Esophagus (tissue), 2 donors: ENCODE data around the gene DMD. TPM values are rescaled to one million over a fixed set of nuclear protein-coding genes. Genes with fewer than 3 reads are reported as not detected.

ENCODE experiments used
- H3K27ac ChIP-seq, 2 donors: one replicate each; pipeline ENCODE4 v1.5.1; 2013; ENCODE audit warnings: low read depth in 2 of 2, mild to moderate bottlenecking in 2 of 2, inconsistent platforms in 1 of 2, low read length in 1 of 2, moderate library complexity in 1 of 2
- H3K27me3 ChIP-seq, 2 donors: one replicate each; pipeline ENCODE4 v1.6.1; 2013; ENCODE audit warnings: low read length in 2 of 2, control low read depth in 1 of 2, mild to moderate bottlenecking in 1 of 2; ENCODE audit not compliant: insufficient read depth in 2 of 2, control insufficient read depth in 1 of 2
- H3K36me3 ChIP-seq, 2 donors: one replicate each; pipeline ENCODE4 v1.6.1; 2013; ENCODE audit warnings: low read length in 1 of 2; ENCODE audit not compliant: control insufficient read depth in 2 of 2, insufficient read depth in 2 of 2
- H3K4me1 ChIP-seq, 2 donors: one replicate each; pipeline ENCODE4 v1.6.1; 2013; ENCODE audit warnings: low read length in 1 of 2; ENCODE audit not compliant: control insufficient read depth in 2 of 2, insufficient read depth in 2 of 2
- H3K4me3 ChIP-seq, 2 donors: one replicate each; pipeline ENCODE4 v1.5.1; 2013; ENCODE audit warnings: low read length in 2 of 2, mild to moderate bottlenecking in 2 of 2, low read depth in 1 of 2, moderate library complexity in 1 of 2
- H3K9me3 ChIP-seq, 2 donors: one replicate each; pipeline ENCODE4 v1.6.1; 2013; ENCODE audit warnings: mild to moderate bottlenecking in 2 of 2, low read depth in 1 of 2, low read length in 1 of 2, moderate library complexity in 1 of 2; ENCODE audit not compliant: control insufficient read depth in 2 of 2, insufficient read depth in 1 of 2
- WGBS, 2 donors: extraction: QIAGEN DNeasy Blood & Tissue Kit; methylation state at CpG; one replicate each; pipeline ENCODE4 v1.1.7; 2013; 5-methylcytosine and 5-hydroxymethylcytosine counted together
- polyA plus RNA-seq, 2 donors: library from polyadenylated mRNA; stranded (reverse); fragments of 200-250 nt; gene quantifications; one replicate each; pipeline ENCODE4 v1.2.3, GENCODE V29; 2013
- donor health status: healthy with polysubstance abuse.
- donor health status: Bipolar disorder and iron deficiency.

Gene DMD
- polyA plus RNA-seq, 2 donors = 2.4 to 3.6 TPM

DNA sequence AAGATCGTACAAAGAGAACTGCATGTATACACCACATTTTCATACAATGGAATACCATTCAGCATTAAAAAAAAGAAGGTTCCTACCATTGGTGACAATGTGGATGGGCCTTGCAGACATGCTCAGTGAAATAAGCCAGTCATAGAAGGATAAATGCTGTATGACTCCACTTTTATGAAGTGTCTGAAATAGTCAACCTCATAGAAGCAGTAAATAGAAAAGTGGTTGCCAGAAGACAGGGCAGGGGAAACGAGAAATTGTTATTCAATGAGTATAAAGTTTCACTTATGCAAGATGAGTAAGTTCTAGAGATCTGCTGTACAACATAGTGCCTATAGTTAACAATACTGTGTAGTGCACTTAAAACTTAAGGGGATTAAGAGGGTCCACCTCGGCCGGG, 1882.1 kb downstream of the DMD start:
- H3K9me3 ChIP-seq = no peaks in the 10 kb centered on the region
- no peak overlapping the region for H3K4me3 ChIP-seq
- WGBS, 2 donors = 71 to 86% methylated on average over 4 of the region's 4 CpGs
- peaks cover 0 to 3% of the 10 kb centered on the region in 2 donors for H3K27me3 ChIP-seq
- no peaks in the 10 kb centered on the region for H3K36me3 ChIP-seq
- H3K4me1 ChIP-seq = no peaks in the 10 kb centered on the region
- no peak overlapping the region for H3K27ac ChIP-seq

DNA sequence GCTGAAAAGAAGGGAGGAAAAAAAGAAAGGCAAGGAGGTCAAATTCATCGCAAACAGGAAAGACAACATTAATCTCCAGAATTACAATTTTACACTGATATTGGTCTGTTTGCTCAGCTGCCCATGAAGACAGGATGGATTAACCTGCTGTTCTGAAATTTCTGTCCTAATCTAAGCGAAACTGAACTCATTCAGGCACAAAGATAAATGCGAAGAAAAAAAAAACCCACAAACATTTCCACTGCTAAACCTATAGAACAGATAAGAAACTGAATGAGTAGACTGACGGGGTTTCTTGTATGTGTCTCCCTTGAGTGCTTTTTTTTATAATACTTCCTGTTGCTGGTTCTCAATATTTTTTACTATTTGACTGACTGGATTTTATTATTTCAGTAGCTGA, 1887.7 kb downstream of the DMD start:
- WGBS, 2 donors = 52 to 57% methylated on average over 4 of the region's 4 CpGs

DNA sequence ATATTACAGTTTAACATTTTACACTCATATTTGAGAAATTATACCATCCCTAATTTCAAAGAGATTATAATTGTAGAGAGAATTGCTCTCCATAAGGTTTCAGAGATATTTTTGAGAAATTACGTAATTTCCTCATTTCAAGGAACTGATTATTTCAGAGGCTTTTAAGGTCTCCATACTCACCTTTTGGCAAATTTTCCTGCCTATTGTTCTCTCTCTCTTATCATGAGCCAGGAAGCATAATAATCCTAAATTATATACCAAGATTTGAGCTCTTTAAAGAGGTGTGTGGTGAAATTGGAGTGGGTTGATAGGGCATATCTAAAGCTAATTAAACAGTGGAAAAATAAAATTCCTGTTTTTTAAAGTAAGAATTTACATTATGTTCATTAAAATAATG, 1890.6 kb downstream of the DMD start:
- Histone ChIP-seq H3K9me3 (no peaks in the 10 kb centered on the region), H3K4me1 (no peaks in the 10 kb centered on the region), H3K36me3 (no peaks in the 10 kb centered on the region), H3K4me3 (no peak overlapping the region), H3K27me3 (peaks cover 0 to under 1% of the 10 kb centered on the region in 2 donors), H3K27ac (no peak overlapping the region)
- WGBS, 2 donors = 89 to 97% methylated on average over 1 of the region's 1 CpG

More for the DNA sequence above, 1887.7 kb downstream of the DMD start:
- no peaks in the 10 kb centered on the region for H3K4me1 ChIP-seq
- no peak overlapping the region for H3K27ac ChIP-seq
- H3K4me3 ChIP-seq = no peak overlapping the region
- peaks cover 0 to 3% of the 10 kb centered on the region in 2 donors for H3K27me3 ChIP-seq
- no peaks in the 10 kb centered on the region for H3K9me3 ChIP-seq
- H3K36me3 ChIP-seq = no peaks in the 10 kb centered on the region

DNA sequence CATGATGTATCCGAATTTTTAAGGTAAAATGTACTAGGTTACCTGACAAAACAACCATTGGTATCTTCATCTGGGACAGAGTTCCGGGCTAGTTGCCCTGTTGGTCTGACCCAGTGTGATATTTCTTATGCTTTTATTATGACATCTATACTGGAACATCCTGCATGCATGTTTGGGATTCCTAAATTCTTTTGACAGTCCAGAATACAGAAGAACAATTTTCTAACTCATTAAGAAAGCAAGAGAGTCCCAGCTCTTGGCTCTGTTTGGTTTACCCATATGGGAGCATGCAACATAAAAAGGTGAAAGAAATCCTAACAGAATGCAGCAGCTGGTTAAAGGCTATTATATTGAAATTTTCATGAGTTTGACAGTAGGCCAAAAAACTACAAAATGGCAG, 1891.8 kb downstream of the DMD start:
- no peak overlapping the region for H3K4me3 ChIP-seq
- 68 to 72% methylated on average over 2 of the region's 2 CpGs for WGBS, 2 donors
- H3K9me3 ChIP-seq = no peaks in the 10 kb centered on the region

DNA sequence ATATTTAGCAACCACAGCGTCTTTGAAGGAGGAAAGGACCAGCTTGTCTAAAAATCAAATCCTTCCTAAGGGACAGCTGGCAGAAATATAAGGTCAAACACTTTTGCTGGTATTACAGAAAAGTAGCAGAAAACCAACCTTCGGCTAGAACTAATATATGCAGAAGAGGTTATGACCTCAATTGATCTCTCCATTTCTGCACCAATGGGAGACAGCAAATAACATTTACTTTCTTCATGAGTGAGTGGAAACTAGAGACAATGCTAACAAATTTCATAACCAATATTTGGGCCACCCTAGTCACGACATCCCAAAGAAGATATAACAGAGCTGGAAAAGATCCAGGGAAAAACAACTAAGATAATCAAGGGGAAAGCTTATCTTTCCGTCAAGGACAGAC, 1892.5 kb downstream of the DMD start:
- 64 to 81% methylated on average over 4 of the region's 4 CpGs for WGBS, 2 donors
- H3K36me3 ChIP-seq = no peaks in the 10 kb centered on the region

More for the DNA sequence above, 1891.8 kb downstream of the DMD start:
- no peaks in the 10 kb centered on the region for H3K36me3 ChIP-seq
- no peak overlapping the region for H3K27ac ChIP-seq
- H3K27me3 ChIP-seq = no peaks in the 10 kb centered on the region
- no peaks in the 10 kb centered on the region for H3K4me1 ChIP-seq

DNA sequence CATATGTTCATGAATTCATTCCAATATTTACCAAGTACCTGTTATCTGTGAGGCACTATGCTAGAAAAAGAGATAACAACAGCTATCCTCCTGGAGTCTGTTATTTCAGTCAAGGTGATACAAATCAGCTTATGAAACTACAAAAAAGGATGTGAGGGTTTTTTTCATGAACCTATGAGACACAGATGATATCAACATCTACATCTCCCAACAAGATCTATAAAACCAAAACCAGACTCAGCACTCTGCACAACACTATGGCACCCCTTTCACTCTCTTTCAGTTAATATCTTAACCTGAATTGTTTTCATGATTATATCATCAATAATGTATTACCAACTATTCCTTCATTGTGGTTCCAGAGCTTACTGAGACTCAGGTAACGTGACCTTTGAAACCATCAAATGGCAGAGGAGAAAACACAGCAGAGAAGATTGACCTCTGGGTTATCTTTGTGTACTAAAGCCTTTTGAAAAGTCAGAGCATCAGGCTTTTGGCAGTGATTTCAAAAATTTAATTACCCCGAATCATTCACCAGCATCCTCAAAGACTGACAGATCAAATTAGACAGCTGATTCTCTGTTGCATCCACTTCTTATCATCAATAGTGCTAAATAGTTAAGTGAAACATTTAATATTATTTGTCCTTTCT, 1894.9 kb downstream of the DMD start:
- WGBS, 2 donors = 62 to 76% methylated on average over 2 of the region's 2 CpGs
- Histone ChIP-seq H3K27me3 (no peaks in the 10 kb centered on the region), H3K36me3 (no peaks in the 10 kb centered on the region), H3K27ac (no peak overlapping the region), H3K4me1 (no peaks in the 10 kb centered on the region), H3K4me3 (no peak overlapping the region), H3K9me3 (no peaks in the 10 kb centered on the region)

More for the DNA sequence above, 1892.5 kb downstream of the DMD start:
- Histone ChIP-seq H3K4me1 (no peaks in the 10 kb centered on the region), H3K4me3 (no peak overlapping the region), H3K27me3 (no peaks in the 10 kb centered on the region), H3K9me3 (no peaks in the 10 kb centered on the region), H3K27ac (no peak overlapping the region)

DNA sequence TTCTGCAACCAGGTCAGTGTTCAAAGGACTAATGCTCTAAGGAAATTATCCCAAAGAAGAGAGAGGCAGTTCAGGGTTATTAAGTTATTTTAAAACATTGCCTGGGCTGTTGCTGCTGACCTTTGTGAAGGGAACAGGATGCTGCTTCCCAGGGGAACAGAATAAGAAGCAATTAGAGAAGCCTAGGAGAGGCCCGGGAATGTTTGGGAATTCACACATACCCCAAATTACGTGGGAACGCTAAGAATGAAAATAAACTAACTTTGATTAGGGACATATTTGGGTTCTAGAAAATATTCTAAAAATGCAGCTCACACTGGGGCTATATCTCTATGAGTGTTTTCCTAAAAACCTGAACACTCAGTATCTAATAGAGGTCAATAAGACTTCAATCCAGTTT, 1896.4 kb downstream of the DMD start:
- 53 to 54% methylated on average over 3 of the region's 3 CpGs for WGBS, 2 donors
- Histone ChIP-seq H3K27me3 (no peaks in the 10 kb centered on the region), H3K27ac (no peak overlapping the region), H3K4me1 (no peaks in the 10 kb centered on the region), H3K4me3 (no peak overlapping the region), H3K36me3 (no peaks in the 10 kb centered on the region), H3K9me3 (no peaks in the 10 kb centered on the region)

DNA sequence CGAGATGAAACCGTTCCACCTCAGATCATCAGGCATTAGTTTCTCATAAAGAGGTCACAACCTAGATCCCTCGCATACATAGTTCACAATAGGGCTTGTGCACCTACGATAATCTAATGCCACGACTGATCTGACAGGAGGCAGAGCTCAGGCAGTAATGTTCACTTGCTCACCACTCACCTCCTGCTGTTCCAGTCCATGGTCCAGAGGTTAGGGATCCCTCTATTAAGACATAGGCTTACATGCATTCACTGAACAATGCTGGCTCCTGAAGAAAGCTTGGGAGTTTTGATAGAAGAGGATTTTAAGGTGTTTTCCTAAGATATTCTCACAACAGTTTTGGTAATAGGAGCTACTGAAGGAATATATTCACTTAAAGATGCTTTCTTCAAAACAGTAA, 1903.4 kb downstream of the DMD start:
- 86 to 94% methylated on average over 5 of the region's 5 CpGs for WGBS, 2 donors
- H3K27ac ChIP-seq = no peak overlapping the region
- H3K27me3 ChIP-seq = no peaks in the 10 kb centered on the region
- no peaks in the 10 kb centered on the region for H3K36me3 ChIP-seq
- H3K4me3 ChIP-seq = no peak overlapping the region
- H3K4me1 ChIP-seq = no peaks in the 10 kb centered on the region
- no peaks in the 10 kb centered on the region for H3K9me3 ChIP-seq

DNA sequence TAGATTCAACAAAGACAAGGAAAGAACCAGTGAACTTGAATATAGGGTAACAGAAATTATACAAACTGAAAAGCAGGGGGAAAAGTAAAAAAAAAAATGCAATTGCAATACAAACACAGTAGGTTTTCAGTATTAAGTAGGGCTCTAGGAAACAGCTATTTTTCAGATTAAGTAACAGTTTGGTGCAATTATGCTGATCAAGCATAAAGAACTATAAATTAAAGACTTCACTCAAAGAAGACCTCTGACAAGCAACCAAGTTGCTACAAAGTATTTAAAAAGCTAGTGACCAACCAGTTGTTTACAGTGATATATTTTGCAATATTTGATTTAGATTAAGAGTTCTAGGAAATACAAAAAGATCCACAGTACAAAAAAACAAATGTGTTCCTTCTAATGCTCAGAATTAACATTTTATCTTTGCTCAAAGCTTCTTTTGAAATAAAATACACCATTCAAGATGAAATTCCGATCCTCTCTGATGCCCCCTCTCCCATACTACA, 1908.7 kb downstream of the DMD start:
- H3K4me1 ChIP-seq = no peaks in the 10 kb centered on the region
- H3K4me3 ChIP-seq = no peak overlapping the region
- no peak overlapping the region for H3K27ac ChIP-seq
- WGBS, 2 donors = 61 to 85% methylated on average over 1 of the region's 1 CpG
- no peaks in the 10 kb centered on the region for H3K36me3 ChIP-seq
- no peaks in the 10 kb centered on the region for H3K27me3 ChIP-seq
- no peaks in the 10 kb centered on the region for H3K9me3 ChIP-seq

DNA sequence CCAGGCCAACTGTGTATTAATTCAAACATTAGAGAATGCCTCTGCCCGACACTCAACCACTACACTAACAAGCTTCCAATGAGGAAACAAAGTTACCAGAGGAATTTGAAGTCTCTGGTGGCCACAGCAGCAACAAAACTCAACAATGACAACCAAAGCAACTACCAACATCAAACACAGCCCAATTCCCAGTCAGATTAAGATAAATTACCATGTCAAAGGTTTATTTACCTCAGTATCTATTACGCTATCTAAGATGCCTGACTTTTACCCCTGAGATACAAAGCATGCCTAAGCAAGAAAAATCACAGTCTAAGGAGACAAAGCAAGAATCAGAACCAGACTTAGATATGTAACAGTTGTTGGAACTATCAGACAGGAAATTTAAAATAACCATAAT, 1909.4 kb downstream of the DMD start:
- Histone ChIP-seq H3K36me3 (no peaks in the 10 kb centered on the region), H3K9me3 (no peaks in the 10 kb centered on the region), H3K4me3 (no peak overlapping the region), H3K27me3 (no peaks in the 10 kb centered on the region), H3K27ac (no peak overlapping the region), H3K4me1 (no peaks in the 10 kb centered on the region)
- WGBS, 2 donors = 67 to 73% methylated on average over 2 of the region's 2 CpGs
